CD4-positive, alpha-beta T cell treated with Interleukin-4 for 1 hour (primary cell): ENCODE results near the gene LOX.
A peak's percentile ranks its signal among the peaks of the same experiment; 100 is the strongest.
"Not testable (repeated sequence)": the region's sequence is repeated elsewhere in the genome, so short reads cannot be mapped to it uniquely, and the experiment has no call there.

Experiments
- DNase-seq, 2 donors: peaks; one replicate each; pipeline ENCODE4 v3.0.0-alpha.2; 2020 to 2022

LOX gene

DNA sequence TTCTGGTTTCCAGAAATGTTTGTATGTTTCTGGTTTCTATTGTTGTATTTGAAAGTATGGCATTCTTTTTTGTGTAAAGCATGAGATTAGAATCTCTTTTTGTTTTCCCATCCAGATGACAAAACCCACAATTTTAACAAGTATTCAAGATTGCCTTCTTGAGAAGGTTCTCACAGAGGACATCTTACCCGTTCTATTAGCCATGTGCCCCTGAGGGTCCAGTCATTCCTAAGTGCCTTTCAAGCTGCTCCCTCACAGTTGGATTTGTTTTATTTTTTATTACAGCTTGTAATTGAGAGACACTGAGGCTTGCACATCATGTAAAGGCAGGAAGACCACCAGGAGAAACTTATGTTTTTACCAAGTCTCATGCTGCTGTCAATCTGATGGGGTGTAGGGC, 19.3 kb upstream of the LOX start:
- DNase-seq = no peak

DNA sequence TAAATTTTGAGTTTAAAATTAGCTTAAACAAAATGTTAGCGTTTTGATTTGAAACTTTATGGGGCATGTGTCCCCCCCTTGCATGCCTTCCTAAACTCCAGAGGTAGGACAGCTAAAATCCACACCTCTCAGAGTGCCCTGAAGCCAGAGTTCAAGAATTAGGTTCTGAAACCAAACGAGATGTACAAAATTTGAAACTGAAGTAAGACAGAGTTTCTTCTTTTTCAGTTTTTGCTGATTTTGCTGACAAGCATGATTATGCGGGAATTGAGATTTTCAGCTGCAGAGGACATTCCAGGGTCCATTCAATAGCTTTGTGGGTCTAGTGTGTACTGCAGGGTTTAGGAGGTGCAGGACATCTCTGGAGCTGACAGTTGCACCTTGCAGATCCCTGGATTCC, 17.1 kb upstream of the LOX start:
- no peak for DNase-seq

DNA sequence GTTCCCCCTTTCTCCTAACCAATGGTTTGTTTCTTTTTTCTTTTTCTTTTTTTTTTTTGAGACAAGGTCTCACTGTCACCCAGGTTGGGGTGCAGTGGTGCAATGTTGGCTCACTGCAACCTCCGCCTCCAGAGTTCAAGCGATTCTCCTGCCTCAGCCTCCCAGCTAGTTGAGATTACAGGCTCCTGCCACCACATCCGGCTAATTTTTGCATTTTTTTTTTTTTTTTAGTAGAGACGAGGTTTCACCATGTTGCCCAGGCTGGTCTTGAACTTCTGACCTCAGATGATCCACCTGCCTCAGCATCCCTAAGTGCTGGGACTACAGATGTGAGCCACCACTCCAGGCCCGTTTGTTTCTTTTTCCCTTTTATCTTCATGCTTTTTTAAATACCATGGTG, 16.2 kb upstream of the LOX start:
- not testable (repeated sequence) for DNase-seq

DNA sequence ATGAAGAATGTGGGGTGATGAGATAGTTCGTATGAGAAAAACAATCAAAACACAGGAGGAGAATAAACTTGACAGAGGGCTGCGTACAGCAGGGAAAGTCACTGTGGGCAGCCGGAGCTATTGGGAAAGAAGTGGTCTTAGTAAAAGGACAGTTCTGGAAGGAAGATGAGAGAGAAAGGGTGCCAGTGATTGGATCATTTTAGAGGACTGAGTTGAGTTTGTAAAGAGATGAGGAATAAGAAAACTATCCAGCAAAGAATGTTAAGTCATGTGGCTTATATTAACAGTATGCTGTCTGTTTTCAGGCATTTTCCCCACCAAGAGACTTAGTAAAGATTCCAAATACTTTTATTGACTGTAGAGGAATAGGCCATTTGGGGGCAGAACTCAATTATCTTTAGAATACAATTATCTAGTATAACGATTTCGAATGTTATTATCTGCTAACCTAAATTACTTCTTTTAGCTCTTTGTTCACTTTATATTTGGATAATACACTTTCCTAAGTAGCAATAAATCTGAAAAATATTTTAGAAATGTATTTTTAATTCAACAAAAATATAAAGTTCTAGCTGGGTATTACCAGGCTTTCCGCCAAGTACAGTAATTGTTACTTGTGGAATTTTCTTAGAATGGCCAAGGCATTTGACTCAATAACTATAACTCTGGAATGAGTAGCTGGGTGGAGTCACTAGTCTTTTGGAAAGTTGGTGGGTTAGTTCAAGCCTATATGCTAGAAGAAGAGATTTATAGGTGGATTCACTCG, 15.5 kb upstream of the LOX start:
- DNase-seq = no peak

DNA sequence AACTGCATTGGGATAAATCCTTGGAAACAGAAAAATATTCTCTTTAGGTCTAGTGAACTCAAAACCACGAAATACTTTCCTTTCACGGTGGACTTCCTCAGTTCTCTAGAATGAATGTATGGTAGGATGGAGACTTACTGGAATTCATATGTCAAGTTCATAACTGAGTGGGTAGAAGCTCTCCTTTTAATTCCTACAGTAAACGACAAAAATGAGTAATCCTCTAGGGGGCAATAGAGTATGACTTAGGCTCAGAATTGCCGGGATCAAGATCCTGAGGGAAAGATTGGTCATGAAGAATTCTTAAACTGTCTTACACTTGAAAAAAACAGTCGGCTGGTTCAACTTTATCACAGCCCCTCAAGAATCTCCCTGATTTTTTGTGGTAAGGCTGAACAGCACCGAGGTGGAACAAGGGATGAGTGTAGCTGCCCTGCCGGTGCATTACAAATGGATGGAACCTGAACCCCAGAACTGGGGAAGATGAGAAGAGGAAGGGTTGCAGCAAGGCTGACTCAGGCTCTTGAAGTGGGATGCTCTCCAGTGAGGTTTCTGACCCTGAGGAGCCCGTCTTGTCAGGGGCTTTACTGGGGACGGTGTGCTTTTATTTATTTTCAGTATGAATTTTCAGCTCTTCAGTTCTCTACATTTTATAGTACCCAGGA, 14.0 kb upstream of the LOX start:
- no peak for DNase-seq

DNA sequence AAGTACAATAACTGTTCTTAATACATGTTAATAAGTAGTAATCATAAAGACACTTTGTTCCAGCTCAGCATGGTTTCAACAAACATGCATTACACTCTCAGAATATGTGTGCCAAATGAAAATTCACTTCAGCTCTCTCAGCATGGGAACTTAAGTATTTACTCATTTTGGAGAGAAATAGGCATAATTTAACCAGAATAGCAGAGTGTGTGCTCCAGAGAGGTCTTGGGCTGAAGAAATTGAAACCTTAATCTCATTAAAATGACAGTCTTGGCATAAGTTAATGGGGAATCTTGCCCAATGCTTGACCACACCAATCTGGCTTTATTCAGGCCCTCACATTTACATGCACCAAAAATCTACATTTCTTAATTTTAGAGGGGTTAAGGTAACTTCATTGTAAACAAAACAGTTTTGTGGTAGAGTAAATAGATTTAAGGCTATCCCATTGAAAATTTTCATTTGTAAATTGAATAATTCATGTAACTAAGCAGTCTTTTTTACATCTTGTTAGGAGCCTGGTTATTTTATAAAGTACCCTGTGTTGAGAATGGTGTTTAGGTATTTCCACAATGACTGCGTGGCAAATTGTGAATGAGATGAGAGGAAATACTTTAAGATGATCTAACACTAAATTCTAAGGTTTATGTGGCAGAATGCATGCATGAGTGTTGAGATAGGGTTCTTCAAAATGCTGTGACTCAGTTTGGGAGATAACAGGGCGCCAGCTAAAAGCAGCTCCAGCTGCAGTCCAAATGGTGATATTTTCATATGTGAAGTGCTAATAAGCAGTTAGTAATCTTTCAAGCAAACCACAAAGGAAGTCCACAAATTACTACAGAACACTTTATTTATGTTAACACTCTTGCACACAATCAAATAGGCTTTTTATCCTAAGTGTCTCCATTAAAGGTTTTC, 11.3 kb upstream of the LOX start:
- no peak for DNase-seq

DNA sequence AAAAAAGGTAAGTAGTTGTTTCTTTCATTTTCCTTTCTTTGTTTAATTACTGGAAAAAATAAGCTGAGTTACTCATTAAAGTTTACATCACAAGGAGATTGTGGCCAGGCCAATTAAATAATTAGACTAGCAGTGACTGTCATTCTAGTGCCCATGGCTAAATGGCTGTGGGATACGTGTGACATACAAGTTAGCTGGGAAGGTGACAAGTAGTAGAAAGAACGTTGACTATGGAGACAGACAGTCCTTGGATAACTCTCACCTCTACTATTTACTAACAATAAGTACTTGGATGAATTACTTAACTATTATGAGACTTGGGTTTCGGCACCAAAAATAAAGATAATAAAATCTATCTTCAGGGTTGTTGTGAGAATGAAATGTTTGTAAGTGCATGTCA, 7.0 kb upstream of the LOX start:
- no peak for DNase-seq

DNA sequence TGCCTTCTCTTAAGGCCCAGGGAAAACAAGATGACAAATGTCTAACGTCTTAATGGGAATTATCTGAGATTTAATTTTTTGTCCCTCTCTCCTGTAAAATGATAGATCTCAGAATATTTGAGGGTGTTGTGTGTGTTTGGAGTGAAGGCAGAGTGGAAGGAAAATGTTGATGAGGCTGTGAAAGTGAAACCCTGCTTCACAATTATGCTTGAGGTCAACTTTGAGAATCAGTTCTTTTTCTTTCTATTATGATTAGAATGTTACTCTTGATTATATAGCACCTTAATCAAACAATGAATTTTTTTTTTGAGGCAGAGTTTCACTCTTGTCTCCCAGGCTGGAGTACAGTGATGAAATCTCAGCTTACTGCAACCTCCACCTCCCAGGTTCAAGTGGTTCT, 5.5 kb upstream of the LOX start:
- no peak for DNase-seq

DNA sequence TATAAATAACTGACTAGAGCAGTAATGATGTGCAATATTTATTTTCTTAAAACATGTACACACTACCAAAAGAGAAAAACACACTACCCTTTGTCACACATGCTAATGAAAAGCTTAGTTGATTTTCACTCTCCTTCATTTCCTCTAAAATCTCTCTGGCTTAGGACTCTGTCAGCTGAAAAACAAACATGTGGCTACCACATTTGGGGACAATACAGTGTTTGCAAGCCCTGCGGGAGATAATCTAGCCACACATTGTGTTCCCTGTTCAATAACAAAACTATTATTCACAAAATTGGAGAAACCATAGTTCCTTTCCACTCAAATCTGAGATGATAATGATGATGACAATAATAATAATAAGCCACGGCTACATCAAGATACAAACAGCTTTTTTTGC, 3.5 kb upstream of the LOX start:
- no peak for DNase-seq

DNA sequence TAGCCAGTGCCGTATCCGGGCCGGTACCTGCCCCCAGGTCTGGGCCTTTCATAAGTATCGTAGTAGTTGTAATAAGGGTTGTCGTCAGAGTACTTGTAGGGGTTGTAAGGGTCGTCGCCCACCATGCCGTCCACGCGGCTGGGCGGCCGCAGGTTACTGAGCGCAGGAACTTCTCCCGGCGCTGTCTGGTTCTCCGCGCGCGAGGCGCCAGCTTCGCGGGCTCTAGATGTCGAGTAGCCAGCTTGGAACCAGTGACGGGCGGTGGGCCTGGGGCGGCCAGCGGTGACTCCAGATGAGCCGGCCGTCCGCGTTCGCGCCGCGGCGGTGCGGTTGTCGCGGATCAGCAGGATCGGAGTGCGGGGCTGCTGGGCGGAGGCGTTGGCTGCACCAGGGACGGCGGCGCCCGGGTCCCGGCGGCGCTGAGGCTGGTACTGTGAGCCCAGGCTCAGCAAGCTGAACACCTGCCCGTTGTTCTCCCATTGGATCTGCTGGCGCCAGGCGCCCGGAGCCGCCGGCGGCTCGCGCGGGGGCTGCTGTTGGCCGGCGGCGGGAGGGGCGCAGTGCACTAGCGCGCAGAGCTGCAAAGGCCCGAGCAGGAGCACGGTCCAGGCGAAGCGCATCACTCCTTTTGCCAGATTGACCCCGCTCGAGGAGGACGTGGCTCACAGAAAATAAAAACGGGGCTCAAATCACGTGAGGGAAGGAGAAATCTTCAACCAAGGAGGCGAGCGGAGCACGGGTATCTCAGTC, 518 bp downstream of the LOX start:
- DNase-seq = no peak

DNA sequence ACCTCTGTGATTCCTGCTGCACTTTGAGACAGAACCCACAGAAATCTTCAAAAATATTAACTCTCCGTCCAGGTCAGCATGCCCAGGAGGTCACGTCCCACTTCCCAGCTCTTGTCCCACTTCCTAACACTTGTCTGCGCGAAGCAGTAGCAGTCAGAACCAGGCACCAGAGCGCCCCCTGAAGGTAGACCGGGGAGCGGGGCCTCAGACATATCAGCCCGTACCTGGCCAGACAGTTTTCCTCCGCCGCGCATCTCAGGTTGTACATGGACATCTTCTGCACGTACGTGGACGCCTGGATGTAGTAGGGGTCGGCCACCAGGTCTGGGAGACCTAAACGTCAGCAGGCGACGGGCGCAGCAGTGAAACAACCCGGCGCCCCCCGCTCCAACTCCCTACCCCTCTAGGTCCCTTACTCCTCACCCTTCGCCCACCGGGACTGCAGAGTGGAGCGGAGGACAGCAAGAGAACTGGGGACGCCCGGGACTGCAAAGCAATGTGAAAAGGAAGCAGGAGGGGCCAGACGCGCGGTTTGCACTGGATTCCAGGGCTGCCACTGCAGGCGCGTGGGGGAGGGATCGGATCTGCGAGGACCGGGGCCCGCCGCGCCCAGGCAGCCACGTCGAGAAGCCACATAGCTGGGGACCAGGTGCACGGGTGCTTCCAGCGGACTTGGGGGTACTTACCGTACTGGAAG, 1.2 kb downstream of the LOX start:
- peak in 1 of 2 donors; percentile 4 for DNase-seq

DNA sequence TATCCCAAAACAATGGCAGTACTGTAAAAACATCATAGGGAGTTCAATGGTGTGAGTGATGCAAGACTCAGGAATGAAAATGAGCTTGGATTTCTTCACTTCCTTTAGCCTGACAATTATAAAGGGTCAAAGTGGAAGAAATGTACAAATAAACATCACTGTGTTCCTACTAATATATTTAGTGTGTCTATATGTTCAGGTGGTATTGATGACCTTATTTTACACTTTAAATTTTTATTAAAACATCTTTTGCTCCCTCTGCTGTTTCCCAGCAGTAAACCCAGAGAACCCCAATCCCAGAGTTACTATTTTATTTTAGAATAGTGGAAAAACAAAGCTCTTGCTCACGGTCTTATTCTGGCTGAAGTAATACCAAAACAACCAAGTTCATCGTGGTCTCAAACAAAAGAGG, 2.0 kb downstream of the LOX start:
- DNase-seq = no peak

DNA sequence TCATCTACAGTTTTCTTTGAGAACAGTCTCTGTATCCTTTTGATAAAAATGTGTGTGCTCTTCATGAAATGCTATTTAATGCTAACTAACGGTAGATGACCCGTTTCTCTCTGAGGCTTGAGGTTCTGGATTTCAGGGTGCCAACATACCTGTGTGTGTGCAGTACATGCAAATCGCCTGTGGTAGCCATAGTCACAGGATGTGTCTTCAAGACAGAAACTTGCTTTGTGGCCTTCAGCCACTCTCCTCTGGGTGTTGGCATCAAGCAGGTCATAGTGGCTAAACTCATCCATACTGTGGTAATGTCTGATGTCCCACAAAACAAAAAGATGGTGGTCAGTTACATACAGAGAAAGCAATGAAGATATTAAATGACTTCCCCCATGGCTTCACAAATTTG, 4.2 kb downstream of the LOX start:
- DNase-seq = no peak

DNA sequence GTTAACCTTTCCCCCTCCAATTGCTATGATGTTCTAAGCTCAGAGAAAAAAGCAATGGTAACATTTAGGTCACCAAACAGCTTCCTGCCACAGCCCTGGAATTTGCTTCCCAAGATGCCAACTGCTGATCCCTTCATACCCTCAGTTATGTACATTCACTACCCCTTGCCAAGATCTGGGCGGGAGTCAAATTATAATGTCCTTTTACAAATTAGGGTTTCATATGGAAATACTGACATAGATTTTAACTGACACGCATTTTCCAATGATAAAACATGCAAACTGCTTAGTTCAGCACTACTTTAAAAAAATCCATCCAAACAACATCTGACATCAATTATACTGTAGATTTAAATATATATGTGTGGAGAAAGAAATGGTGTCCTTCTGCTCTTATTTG, 5.0 kb downstream of the LOX start:
- no peak for DNase-seq

DNA sequence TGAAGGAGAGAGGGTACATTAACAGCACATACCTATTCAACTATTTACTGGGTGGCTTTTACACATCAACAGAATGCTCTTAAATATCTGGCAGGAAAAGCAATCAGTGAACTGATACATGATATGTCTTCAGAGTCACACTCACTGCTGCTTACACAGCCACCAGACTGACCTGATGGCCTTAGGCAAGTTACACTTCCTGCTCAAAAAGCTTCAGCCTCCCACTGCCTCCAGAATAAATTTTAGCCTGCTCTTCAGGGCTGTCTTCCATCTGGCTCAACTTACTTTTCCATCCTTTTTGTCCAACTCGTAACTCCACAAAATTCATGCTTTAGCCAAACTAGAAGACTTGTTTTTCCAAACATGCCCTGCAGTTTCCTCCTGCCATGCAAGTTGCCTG, 10.7 kb downstream of the LOX start:
- DNase-seq = no peak

DNA sequence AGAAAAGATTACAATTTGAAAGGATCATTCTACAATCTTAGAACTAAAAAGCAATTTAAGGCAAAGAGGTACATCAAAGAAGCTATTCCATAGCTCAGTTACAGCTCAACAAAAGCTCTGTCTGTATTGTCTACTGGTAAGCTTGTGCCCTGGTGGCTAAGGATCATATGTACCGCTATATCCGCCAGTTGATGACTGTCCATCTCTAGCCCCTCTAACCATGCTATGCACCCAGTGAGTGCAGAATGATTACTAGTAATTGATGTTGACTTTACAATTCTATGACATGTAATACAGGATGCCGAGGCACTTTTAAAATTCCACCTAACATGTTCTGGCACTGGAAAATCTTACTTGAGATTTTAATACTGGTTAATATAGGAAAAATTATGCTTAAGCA, 13.1 kb downstream of the LOX start:
- no peak for DNase-seq

DNA sequence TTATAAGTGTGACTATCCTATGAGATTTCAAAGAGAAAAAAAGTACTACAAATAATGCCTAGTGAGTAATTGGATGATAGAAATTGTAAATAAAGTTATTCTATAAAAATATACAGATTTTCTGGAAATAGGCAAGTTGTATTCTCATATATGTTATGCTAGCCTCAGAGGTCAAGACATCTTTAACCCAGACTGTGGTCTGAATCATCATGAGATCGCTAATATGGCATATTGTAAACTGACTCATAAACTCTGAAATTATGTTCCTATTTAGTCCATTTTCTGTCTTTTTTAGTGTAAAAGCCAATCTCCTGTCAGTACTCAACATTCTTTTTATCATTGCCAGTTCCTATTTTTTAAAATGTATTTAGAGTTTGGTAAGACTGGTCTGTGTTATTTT, 14.2 kb downstream of the LOX start:
- no peak for DNase-seq

DNA sequence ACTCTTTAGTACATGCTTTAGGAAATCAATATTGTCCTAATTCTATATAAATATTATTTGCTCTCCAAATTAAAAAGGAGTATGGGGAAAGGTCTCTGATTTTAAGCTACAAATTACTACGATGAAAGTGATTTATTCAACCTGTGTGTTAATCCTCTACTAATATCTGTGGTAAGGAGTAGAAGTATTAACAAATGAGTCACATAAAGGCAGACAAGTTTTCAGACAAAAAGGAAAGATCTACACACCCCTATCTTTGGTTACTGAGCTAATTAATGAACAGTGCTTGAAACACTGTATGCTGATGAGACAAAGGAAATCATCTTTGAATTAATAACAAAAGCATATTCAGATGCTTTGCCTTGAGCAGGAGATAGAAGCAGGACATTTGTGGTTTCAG, 15.9 kb downstream of the LOX start:
- no peak for DNase-seq

DNA sequence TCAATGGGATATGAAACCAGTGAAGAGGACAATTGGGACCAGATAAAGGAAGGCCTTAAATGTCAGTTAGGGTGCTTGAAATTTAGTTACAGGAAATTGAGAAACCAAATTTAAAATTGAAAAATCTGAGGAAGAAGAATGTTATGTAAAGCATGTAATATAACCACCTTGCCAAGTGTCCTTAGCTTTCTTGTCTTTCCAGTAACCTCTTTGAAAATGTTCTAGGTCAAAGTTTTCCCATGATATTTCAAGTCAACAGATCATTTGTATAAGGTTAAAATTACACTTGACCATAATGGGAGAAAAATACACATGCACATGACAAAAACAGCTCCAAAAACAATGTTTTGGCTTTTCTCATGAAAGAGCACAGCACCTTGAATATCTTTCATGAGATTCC, 21.1 kb downstream of the LOX start:
- no peak for DNase-seq

DNA sequence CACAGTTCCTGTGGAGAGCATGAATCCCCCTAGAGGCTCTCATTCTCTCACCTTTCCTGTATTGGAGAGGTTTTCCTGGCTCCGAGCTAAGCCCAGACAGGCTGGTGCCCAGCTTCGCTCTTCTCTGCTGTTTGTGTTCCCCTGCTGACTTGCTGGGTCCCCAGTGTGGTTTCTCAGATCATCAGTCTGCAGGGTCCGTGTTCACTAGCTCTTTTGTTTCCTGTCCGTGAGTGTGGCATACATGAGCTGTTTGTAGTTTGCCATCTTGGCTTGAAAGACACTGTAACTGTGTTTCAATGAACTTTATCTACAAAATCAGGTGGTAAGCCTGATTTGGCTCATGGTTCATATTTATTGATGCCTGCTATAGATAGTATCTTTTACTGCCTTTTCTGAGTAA, 23.8 kb downstream of the LOX start:
- DNase-seq = no peak

DNA sequence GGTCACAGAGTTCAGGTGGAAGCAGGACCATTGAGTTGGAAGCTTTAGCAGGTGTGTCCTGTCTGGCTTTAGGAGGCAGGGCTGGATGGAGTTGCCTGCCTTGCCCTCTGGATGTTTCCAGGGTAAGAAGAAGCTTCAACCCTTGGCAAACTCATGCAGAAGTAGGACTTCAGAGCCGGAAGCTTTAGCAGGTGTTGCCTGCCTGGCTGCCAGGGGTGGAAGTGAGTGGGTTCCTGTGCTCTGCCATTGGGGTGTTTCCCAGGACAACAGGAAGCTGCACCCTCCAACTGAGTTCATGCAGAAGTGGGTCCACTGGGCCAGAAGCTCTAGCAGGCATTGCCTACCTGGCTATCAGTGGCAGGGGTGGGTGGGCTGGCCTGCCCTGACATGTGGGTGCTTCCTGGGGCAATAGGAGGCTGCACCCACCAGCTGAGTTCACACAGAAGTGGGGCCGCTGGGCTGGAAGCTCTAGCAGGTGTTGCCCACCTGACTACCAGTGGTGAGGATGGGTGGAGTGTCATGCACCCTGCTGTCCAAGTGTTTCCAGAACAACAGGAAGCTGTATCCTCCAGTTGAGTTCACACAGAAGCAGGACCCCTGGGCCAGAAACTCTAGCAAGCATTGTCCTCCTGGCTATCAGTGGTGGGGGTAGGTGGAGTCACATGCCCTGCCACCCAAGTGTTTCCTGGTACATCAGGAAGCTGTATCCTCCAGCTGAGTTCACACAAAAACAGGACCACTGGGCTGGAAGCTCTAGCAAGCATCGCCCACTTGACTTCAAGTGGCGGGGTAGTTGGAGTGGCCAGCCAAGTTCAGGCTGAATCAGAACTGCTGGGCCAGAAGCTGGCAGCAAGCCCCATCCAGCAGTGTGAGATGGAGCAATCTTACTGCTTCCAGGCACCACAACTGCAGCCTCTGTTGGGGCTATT, 24.6 kb downstream of the LOX start:
- DNase-seq = no peak
